ENCODE results near the gene TICRR.

DNA sequence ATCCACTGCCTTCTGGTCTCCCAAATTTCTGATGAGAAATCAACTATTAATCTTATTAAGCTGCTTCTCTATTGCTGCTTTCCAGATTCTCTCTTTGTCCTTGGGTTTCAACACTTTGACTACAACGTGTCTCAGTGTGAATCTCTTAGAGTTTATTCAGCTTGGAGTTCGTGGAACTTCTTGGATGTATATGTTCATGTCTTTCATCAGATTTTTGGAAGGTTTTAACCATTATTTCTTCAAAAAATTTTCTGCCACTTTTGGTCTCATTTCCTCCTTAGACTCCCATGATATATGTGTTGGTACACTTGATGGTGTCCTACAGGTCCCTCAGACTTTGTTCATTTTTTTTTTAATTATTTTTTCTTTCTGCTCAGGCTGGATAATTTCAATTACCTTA lies 36.0 kb downstream of the TICRR start:
- TF ChIP-seq, protein P1, sequence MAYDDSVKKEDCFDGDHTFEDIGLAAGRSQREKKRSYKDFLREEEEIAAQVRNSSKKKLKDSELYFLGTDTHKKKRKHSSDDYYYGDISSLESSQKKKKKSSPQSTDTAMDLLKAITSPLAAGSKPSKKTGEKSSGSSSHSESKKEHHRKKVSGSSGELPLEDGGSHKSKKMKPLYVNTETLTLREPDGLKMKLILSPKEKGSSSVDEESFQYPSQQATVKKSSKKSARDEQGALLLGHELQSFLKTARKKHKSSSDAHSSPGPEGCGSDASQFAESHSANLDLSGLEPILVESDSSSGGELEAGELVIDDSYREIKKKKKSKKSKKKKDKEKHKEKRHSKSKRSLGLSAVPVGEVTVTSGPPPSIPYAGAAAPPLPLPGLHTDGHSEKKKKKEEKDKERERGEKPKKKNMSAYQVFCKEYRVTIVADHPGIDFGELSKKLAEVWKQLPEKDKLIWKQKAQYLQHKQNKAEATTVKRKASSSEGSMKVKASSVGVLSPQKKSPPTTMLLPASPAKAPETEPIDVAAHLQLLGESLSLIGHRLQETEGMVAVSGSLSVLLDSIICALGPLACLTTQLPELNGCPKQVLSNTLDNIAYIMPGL (CRISPR knock-in tag; IDR thresholded peaks at IDR 0.05; ENCODE audit: borderline replicate concordance) = no peak
- no peak for TF ChIP-seq HDAC2 (IDR thresholded peaks at IDR 0.05)
- TF ChIP-seq, protein P2, sequence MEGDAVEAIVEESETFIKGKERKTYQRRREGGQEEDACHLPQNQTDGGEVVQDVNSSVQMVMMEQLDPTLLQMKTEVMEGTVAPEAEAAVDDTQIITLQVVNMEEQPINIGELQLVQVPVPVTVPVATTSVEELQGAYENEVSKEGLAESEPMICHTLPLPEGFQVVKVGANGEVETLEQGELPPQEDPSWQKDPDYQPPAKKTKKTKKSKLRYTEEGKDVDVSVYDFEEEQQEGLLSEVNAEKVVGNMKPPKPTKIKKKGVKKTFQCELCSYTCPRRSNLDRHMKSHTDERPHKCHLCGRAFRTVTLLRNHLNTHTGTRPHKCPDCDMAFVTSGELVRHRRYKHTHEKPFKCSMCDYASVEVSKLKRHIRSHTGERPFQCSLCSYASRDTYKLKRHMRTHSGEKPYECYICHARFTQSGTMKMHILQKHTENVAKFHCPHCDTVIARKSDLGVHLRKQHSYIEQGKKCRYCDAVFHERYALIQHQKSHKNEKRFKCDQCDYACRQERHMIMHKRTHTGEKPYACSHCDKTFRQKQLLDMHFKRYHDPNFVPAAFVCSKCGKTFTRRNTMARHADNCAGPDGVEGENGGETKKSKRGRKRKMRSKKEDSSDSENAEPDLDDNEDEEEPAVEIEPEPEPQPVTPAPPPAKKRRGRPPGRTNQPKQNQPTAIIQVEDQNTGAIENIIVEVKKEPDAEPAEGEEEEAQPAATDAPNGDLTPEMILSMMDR (IDR thresholded peaks at IDR 0.05) = no peak
- no peak for TF ChIP-seq RAD21 (conservative IDR thresholded peaks at IDR 0.05 in 1 of 2, IDR thresholded peaks at IDR 0.05 in 1 of 2)
